K562 (cell line): Measurements from ENCODE around the gene LCN1. TPM values are rescaled to one million over a fixed set of nuclear protein-coding genes. Genes with fewer than 3 reads are reported as not detected.

Experiments
- ATAC-seq: fragments of 200-7000 bp; cut with Tn5 transposase; 3 replicates; pipeline ENCODE4 v1.9.1; 2020; ENCODE audit warnings: moderate library complexity
- BruUV-seq: library from RNA; stranded (reverse); fragments of 400-500 nt; replicated peaks from 2 replicates; lab custom pipeline; 2021; lab: Mats Ljungman, UMichigan
- CTCF ChIA-PET: fragments of 300-600 bp; formaldehyde crosslinking; extraction: SDS; loops from one replicate; lab custom pipeline; 2021; ENCODE audit warnings: low intra/inter-chr PET ratio; lab: Yijun Ruan, JAX
- POLR2A ChIA-PET: fragments of 300-600, 350-650 bp; sonication (Branson Sonifier 250); formaldehyde crosslinking; extraction: SDS; loops from one replicate; lab custom pipeline; 2021; ENCODE audit warnings: antibody characterized with exemption, inconsistent platforms; lab: Yijun Ruan, JAX
- DNase-seq, 4 experiments: peaks; one replicate each; pipeline versions ENCODE4 v3.0.0 to v3.0.0-alpha.2; 2011 to 2018; ENCODE audit warnings: low spot score in 3 of 4, mixed read lengths in 3 of 4; ENCODE audit errors: extremely low read depth in 1 of 4
- FAIRE-seq: peaks from 2 replicates; lab custom pipeline; 2011; peaks lifted over from hg19 to GRCh38; lab: Jason Lieb, UNC
- H2AFZ ChIP-seq: 2 replicates; pipeline ENCODE4 v1.6.0; 2011; ENCODE audit warnings: low read depth, low read length, control low read depth, inconsistent platforms
- H3K27ac ChIP-seq: fragments of 200-600 bp; 3 replicates; pipeline ENCODE4 v1.8.0; 2011; ENCODE audit warnings: low read depth, mild to moderate bottlenecking, control low read depth, inconsistent platforms, low read length, moderate library complexity, mixed read lengths; ENCODE audit errors: extremely low read depth
- H3K27me3 ChIP-seq, 2 experiments: fragments of 300-600 bp in 1 of 2; 2 replicates in 1 of 2; 3 replicates in 1 of 2; pipeline versions ENCODE4 v1.6.0 to v1.8.0; 2011; ENCODE audit warnings: inconsistent platforms in 2 of 2, low read length in 2 of 2, mild to moderate bottlenecking in 1 of 2, mixed read lengths in 1 of 2, moderate library complexity in 1 of 2; ENCODE audit not compliant: control insufficient read depth in 2 of 2, insufficient read depth in 2 of 2
- H3K36me3 ChIP-seq: fragments of 300-600 bp; 3 replicates; pipeline ENCODE4 v1.8.0; 2011; ENCODE audit warnings: mild to moderate bottlenecking, low read length, inconsistent platforms; ENCODE audit not compliant: control insufficient read depth, insufficient read depth
- H3K4me1 ChIP-seq, 2 experiments: fragments of 200-600 bp in 1 of 2; replicated peaks in 1 of 2; 2 replicates in 1 of 2; 3 replicates in 1 of 2; pipeline versions ENCODE4 v1.5.1 to v1.8.0; 2011; ENCODE audit warnings: inconsistent platforms in 2 of 2, low read length in 2 of 2, mild to moderate bottlenecking in 1 of 2, mixed read lengths in 1 of 2, moderate library complexity in 1 of 2; ENCODE audit not compliant: control insufficient read depth in 2 of 2, insufficient read depth in 2 of 2
- H3K4me2 ChIP-seq: 2 replicates; pipeline ENCODE4 v1.6.1; 2011; ENCODE audit warnings: low read length, control low read depth, inconsistent platforms, mixed read lengths; ENCODE audit not compliant: insufficient read depth
- H3K4me3 ChIP-seq: fragments of 200-600 bp; sonication (generic), shearing (Covaris generic); 2 replicates; pipeline ENCODE4 v1.5.1; 2016; ENCODE audit warnings: control low read depth, inconsistent platforms
- H3K79me2 ChIP-seq: fragments of 200-600 bp; 3 replicates; pipeline ENCODE4 v1.8.0; 2011; ENCODE audit warnings: low read length, inconsistent platforms; ENCODE audit not compliant: control insufficient read depth, insufficient read depth
- H3K9ac ChIP-seq, 2 experiments: 2 replicates each; pipeline versions ENCODE4 v1.6.0 to v1.6.1; 2011; ENCODE audit warnings: low read depth in 2 of 2, low read length in 2 of 2, control low read depth in 1 of 2, inconsistent platforms in 1 of 2, mild to moderate bottlenecking in 1 of 2, mixed read lengths in 1 of 2; ENCODE audit not compliant: insufficient read depth in 1 of 2
- H3K9me1 ChIP-seq: one replicate; pipeline ENCODE4 v1.6.0; 2011; ENCODE audit warnings: inconsistent platforms, mild to moderate bottlenecking, low read length, moderate library complexity; ENCODE audit not compliant: control insufficient read depth, insufficient read depth
- H3K9me3 ChIP-seq: replicated peaks from 2 replicates; pipeline ENCODE4 v1.5.1; 2011; ENCODE audit warnings: low read depth, low read length, inconsistent platforms; ENCODE audit not compliant: control insufficient read depth, insufficient read depth
- H4K20me1 ChIP-seq: replicated peaks from 2 replicates; pipeline ENCODE4 v1.6.1; 2011; ENCODE audit warnings: low read length, inconsistent platforms, mixed read lengths; ENCODE audit not compliant: control insufficient read depth, insufficient read depth
- CBX5 ChIP-seq: IDR thresholded peaks from 2 replicates; pipeline ENCODE4 v1.6.1; 2014; ENCODE audit warnings: low read depth, borderline replicate concordance
- CREB3 ChIP-seq: fragments of 450-650 bp; conservative IDR thresholded peaks from 2 replicates; pipeline ENCODE4 v1.6.1; 2016; ENCODE audit warnings: missing genetic modification characterization, low read depth, mild to moderate bottlenecking, missing compliant biosample characterization, moderate library complexity
- HOXB6 ChIP-seq: fragments of 250-450 bp; sonication (Bioruptor Pico); IDR thresholded peaks from 2 replicates; pipeline ENCODE4 v1.5.1; 2022; ENCODE audit warnings: mild to moderate bottlenecking, borderline replicate concordance
- NFE2L1 ChIP-seq: fragments of 450-650 bp; IDR thresholded peaks from 2 replicates; pipeline ENCODE4 v1.6.1; 2016; ENCODE audit warnings: missing genetic modification characterization, low read depth, mild to moderate bottlenecking, missing compliant biosample characterization, moderate library complexity, borderline replicate concordance
- POLR2AphosphoS5 ChIP-seq: IDR thresholded peaks from 2 replicates; pipeline ENCODE4 v1.6.1; 2011; ENCODE audit warnings: mild to moderate bottlenecking, low read depth, low read length, moderate library complexity; ENCODE audit not compliant: control insufficient read depth, insufficient read depth
- TCF3 ChIP-seq: sonication (generic); formaldehyde crosslinking; IDR thresholded peaks from 2 replicates; pipeline ENCODE4 v1.4.0; 2020; ENCODE audit warnings: mild to moderate bottlenecking, missing genetic modification reagents
- ZC3H4 ChIP-seq: sonication (generic); formaldehyde crosslinking; IDR thresholded peaks from 2 replicates; pipeline ENCODE4 v1.9.0; 2021; ENCODE audit warnings: missing genetic modification reagents, borderline replicate concordance
- ZNF408 ChIP-seq: fragments of 250-450 bp; sonication (Bioruptor Pico); IDR thresholded peaks from 2 replicates; pipeline ENCODE4 v1.4.0; 2020; ENCODE audit warnings: low read depth, mild to moderate bottlenecking, moderate library complexity
- WGBS: fragments of 100-300 bp; shearing (Covaris generic); methylation state at CpG from one replicate; pipeline ENCODE4 v1.1.6; 2016; ENCODE audit warnings: low coverage, mixed read lengths; ENCODE audit not compliant: insufficient coverage; ENCODE audit errors: missing lambda C conversion rate; 5-methylcytosine and 5-hydroxymethylcytosine counted together
- in situ Hi-C: fragments of 300-500 bp; cut with MboI; formaldehyde crosslinking; loops from 4 replicates; pipeline ENCODE4 v1.15.0; 2018; ENCODE audit warnings: inconsistent platforms, mixed read lengths
- intact Hi-C: fragments of 100-400 bp; cut with micrococcal nuclease; formaldehyde crosslinking; loops from 2 replicates; pipeline ENCODE4 v1.14.2; 2022
- polyA plus RNA-seq, 8 experiments: library from polyadenylated mRNA; depleted of rRNA in 4 of 8; stranded (reverse) in 5 of 8; unstranded in 3 of 8; fragments of >200 nt; fragmentation: Nextera tagmentation in 2 of 8; fragmentation: Illumina TruSeq in 1 of 8; extraction: Ambion mirVana in 2 of 8; extraction: Trizol in 1 of 8; gene quantifications; 2 replicates each; pipeline versions ENCODE4 v1.2.1 to v1.2.3, GENCODE V29; 2011 to 2014; ENCODE audit warnings: inconsistent platforms in 1 of 8, missing spikeins in 1 of 8
- total RNA-seq, 7 experiments: library from RNA; depleted of rRNA in 6 of 7; stranded (reverse); fragments of >200 nt in 6 of 7; fragmentation: Illumina TruSeq in 2 of 7; extraction: Trizol in 2 of 7; gene quantifications; 2 replicates each; pipeline versions ENCODE4 v1.2.1 to v1.2.3, GENCODE V29; 2011 to 2021; ENCODE audit warnings: low replicate concordance in 1 of 7
- TF ChIP-seq, protein P1 (sequence below), 2 experiments: fragments of 450-650 bp; IDR thresholded peaks; 2 replicates each; pipeline ENCODE4 v1.6.1; 2016; ENCODE audit warnings: mild to moderate bottlenecking in 2 of 2, borderline replicate concordance in 1 of 2, low read depth in 1 of 2, moderate library complexity in 1 of 2
- TF ChIP-seq, protein P2 (sequence below): fragments of 450-650 bp; formaldehyde crosslinking; IDR thresholded peaks from 2 replicates; pipeline ENCODE4 v1.4.0; 2020; ENCODE audit warnings: mild to moderate bottlenecking, moderate library complexity

The LCN1 gene
- total and polyA plus RNA-seq, 9 of the 15 experiments (the other 6 are each of a cell fraction or from before 2014, with no cell fraction given): not detected

DNA sequence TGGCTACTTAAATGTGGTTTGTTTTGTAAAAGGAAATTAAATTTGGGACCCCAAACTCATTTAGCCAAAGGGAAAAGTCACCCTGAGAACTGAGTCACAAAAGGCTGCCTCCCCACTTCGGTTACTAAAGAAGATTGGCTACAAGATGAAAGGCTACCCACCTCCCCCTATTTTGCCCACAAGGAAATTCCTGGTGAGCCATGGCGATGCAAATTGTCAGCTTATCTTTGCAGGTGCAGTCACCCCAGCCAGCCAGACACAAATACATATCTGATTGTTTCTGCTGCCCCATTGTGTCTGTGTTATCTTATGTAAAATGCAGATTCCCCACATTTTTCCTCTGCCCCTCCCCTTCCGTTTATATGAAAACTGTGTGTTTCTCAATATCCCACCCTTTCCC lies 49.2 kb downstream of the LCN1 start:
- H3K9me3 ChIP-seq: no peaks in the 10 kb centered on the region
- no peak overlapping the region for H2AFZ ChIP-seq
- no peaks in the 10 kb centered on the region for H3K36me3 ChIP-seq
- no peak for DNase-seq
- no peak overlapping the region for H3K9ac ChIP-seq
- ChIA-PET POLR2A (interaction anchor here (0.5 to 0.6 kb wide), 2 partner anchors 15 to 1641 kb away, joined by 3 read pairs; no protein-coding TSS in a partner anchor), CTCF (no interaction called here)
- WGBS: 2% methylated on average over 3 of the region's 3 CpGs
- no peak overlapping the region for H3K27ac ChIP-seq
- no peak overlapping the region for H3K4me3 ChIP-seq
- in situ Hi-C loops (no loop called here), intact Hi-C loops (no loop called here)
- no peak for FAIRE-seq
- no peak overlapping the region for H3K4me2 ChIP-seq
- no peaks in the 10 kb centered on the region for H3K79me2 ChIP-seq
- no peaks in the 10 kb centered on the region for H4K20me1 ChIP-seq
- H3K9me1 ChIP-seq: no peaks in the 10 kb centered on the region
- H3K27me3 ChIP-seq: peaks cover 17 to 45% of the 10 kb centered on the region in 2 experiments; a peak in 4 of 5 replicates
- H3K4me1 ChIP-seq: peaks cover 0 to 7% of the 10 kb centered on the region in 2 experiments; a peak in 1 of 5 replicates
- no peak for ATAC-seq
- BruUV-seq: no TSS peak
- no peak for TF ChIP-seq CBX5
- no peak for TF ChIP-seq HOXB6 (CRISPR knock-in tag)
- no peak for TF ChIP-seq ZC3H4
- TF ChIP-seq POLR2AphosphoS5: no peak
- TF ChIP-seq, protein P1, sequence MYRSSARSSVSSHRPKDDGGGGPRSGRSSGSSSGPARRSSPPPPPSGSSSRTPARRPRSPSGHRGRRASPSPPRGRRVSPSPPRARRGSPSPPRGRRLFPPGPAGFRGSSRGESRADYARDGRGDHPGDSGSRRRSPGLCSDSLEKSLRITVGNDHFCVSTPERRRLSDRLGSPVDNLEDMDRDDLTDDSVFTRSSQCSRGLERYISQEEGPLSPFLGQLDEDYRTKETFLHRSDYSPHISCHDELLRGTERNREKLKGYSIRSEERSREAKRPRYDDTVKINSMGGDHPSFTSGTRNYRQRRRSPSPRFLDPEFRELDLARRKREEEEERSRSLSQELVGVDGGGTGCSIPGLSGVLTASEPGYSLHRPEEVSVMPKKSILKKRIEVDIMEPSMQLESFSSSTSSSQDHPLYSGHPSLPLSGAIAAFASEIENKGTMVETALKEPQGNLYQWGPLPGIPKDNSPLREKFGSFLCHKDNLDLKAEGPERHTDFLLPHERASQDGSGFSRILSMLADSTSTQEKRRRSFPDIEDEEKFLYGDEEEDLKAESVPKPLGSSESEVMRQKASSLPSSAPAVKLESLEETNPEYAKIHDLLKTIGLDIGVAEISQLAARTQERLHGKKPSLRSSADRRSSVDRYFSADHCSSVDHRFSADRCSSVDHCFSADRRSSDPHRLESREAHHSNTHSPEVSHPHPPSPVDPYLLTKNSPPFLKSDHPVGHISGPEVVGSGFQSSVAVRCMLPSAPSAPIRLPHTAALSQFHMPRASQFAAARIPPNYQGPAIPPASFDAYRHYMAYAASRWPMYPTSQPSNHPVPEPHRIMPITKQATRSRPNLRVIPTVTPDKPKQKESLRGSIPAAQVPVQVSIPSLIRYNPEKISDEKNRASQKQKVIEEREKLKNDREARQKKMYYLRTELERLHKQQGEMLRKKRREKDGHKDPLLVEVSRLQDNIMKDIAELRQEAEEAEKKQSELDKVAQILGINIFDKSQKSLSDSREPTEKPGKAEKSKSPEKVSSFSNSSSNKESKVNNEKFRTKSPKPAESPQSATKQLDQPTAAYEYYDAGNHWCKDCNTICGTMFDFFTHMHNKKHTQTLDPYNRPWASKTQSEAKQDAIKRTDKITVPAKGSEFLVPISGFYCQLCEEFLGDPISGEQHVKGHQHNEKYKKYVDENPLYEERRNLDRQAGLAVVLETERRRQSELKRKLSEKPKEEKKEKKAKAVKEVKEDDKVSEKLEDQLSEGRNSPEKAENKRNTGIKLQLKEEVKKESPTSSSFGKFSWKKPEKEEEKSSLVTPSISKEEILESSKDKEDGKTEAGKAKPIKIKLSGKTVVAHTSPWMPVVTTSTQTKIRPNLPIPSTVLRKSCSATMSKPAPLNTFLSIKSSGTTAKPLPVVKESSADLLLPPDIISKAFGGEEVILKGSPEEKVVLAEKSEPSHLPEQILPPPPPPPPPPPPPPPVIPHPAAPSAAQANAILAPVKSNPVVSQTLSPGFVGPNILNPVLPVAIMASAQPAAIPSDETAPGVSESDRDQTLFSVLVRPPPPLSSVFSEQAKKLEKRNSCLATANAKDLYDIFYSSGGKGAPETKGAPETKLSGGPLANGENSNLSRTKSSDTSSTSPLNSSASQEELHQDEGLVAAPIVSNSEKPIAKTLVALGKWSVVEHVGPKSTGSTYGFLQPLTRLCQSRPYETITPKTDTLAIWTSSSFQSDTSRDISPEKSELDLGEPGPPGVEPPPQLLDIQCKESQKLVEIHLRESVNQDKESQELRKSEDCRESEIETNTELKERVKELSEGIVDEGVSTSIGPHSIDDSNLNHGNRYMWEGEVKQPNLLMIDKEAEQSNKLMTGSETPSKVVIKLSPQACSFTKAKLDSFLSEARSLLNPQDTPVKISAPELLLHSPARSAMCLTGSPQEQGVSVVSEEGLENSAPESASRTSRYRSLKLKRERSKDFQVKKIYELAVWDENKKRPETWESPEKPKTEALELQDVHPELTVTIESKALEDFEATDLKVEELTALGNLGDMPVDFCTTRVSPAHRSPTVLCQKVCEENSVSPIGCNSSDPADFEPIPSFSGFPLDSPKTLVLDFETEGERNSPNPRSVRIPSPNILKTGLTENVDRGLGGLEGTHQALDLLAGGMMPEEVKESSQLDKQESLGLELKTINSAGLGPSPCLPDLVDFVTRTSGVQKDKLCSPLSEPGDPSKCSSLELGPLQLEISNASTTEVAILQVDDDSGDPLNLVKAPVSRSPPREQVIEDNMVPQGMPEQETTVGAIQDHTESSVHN (IDR thresholded peaks at IDR 0.05; ENCODE audit: borderline replicate concordance in 1 of 2, low read depth in 1 of 2): no peak
- no peak for TF ChIP-seq CREB3 (tag)
- TF ChIP-seq NFE2L1 (tag): no peak
- TF ChIP-seq ZNF408 (CRISPR knock-in tag): no peak
- TF ChIP-seq TCF3 (CRISPR knock-in tag): no peak
- TF ChIP-seq, protein P2, sequence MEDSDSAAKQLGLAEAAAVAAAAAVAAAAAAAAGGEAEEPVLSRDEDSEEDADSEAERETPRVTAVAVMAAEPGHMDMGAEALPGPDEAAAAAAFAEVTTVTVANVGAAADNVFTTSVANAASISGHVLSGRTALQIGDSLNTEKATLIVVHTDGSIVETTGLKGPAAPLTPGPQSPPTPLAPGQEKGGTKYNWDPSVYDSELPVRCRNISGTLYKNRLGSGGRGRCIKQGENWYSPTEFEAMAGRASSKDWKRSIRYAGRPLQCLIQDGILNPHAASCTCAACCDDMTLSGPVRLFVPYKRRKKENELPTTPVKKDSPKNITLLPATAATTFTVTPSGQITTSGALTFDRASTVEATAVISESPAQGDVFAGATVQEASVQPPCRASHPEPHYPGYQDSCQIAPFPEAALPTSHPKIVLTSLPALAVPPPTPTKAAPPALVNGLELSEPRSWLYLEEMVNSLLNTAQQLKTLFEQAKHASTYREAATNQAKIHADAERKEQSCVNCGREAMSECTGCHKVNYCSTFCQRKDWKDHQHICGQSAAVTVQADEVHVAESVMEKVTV: no peak
